HG02885 (cell line): ENCODE data around the gene DOCK4.

Experiments used
- ATAC-seq: cut with Tn5 transposase; IDR thresholded peaks from one replicate; pipeline ENCODE4 v1.9.1; 2021; ENCODE audit warnings: mild to moderate bottlenecking; ENCODE audit not compliant: unreplicated experiment, poor library complexity

The DOCK4 gene

GRCh38 chr7:112023282-112023681 lies 182.9 kb downstream of the DOCK4 start:
- no peak for ATAC-seq

GRCh38 chr7:112022128-112022527 lies 184.1 kb downstream of the DOCK4 start:
- ATAC-seq = no peak

GRCh38 chr7:112021379-112022044 lies 184.7 kb downstream of the DOCK4 start:
- ATAC-seq = no peak

DNA sequence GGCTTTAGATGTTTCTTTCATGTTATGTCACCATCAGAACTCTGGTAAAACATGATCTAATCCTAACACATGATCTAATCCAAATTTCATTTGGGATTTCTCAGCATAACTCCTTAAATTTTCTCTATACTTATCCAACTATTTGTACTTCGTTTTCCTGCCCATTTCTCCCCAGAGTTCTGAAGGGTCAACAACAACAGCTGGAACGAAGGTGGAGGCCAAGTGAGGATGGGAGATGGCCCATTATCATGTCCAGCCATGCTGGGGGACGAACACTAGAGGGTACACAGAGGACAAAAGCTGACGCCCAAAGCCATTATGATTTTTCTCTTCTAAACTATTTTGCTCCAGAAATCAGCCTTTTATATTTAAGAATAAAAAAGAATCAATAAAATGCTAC lies 185.4 kb downstream of the DOCK4 start:
- no peak for ATAC-seq

GRCh38 chr7:112019932-112020331 lies 186.3 kb downstream of the DOCK4 start:
- no peak for ATAC-seq

DNA sequence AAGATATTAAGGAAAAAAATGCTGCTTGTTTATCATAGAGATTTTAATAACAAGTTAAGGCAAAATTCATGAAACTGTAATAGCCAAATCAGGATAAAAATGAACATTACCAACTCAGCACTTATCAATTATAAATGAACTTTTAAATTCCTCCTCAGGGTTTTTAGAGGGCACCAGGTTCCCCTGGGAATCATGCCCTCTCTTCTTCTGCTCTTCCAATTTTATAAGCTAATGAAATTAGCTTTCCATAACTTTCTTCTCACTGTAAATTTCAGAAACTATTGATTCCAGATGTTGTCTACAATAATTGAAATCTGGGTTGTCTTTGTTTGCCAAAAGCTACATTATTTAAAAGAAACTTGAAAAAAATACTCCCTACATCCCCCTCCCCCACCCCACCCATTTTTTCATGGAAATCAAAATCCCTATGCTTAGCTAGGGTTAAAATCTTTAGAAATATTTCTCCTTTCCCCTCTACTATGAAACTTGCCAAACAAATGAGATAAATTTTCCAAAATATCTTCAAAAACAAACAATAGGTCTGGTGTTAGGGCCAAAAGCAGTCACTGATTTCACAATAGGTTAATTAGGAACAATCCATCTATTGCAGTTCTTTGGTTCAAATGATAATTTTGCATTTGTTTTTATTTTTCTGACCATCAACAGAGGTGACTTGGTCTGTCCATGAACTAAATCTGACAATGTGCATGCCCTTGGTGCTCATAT lies 187.7 kb downstream of the DOCK4 start:
- ATAC-seq = no peak

DNA sequence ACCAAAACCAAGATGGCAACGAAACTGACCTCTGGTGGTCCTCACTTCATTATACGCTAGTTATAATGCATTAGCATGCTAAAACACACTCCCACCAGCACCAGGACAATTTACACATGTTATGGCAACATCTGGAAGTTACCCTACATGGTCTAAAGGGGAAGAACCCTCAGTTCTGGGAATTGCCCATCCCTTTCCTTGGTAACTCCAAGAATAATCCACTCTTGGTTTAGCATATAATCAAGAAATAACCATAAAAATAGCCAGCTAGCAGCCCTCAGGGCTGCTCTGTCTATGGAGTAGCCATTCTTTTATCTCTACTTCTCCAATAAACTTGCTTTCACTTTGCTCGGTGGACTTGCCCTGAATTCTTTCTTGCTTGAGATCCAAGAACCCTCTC lies 191.1 kb downstream of the DOCK4 start:
- ATAC-seq = no peak

DNA sequence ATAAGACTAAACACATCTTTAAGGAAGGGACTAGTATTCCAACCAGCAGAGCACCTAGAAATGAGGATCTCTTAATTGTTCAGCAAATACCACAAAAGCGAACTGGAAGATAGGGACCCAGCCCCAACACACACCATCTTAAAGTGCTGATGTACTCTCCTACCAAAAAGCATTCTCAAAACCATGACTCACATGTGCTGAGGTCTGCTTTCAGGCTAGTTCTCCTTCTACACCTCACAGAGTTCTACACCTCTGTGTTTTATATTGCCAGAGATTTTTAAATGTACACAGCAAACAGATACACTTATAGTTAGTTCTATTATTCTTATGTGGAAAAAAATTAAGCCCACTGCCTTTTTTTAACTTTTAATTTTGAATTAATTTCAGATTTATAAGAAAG lies 191.9 kb downstream of the DOCK4 start:
- ATAC-seq = no peak

DNA sequence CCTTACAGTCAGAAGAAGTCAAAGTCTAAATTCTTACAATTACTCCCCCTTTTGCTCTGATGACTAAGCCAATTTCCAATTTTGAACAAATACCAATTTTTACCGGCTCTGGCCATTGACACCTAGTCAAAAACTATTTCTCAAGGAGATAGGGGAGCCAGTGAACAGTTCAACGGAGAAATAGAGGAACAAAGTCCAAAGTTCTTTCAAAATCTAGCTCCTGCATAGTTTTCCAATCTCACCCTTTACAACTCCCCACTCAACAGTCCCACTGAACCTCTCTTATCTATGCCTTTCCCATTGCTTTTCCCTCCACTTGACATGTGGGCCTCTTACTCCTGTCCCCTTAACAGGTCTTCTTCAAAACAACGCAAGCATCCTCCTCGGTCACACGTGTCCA lies 192.9 kb downstream of the DOCK4 start:
- no peak for ATAC-seq

DNA sequence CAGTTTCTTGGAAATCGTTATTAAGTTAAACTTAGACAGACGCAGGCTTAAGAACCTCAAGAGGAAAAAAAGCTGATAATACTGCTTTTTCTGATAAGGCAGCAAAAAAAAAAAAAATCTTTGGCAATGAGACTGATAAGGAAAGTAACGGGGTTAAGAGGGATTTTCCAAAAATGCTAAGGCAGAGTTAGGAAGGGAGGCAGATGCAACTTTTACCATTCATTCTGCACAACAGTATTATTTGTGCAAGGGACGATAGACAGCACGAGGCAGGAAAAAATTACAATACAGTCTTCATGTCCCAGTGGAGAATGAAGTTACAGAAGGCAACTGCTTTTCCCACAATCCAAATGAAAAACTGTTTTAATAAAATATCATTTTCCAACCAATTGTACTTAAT lies 194.0 kb downstream of the DOCK4 start:
- no peak for ATAC-seq

DNA sequence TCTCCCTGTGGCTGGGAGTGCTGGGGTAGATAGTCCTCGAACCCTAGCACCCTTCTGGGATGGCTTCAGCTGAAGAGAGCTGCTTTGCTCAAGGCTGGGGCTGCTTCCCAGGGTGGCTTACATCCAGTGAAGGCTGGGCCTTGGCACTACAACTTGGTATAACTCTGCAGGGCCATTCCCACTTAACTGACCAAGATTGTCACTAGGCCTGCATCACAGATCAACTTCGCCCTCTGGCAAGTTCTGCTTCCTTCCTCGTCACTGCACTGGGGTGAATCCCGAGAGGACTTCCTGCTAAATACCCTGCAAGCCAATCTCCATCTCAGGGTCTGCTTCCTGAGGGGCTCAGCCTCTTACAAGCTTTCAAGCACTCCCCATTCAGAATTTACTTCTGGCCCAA lies 195.2 kb downstream of the DOCK4 start:
- no peak for ATAC-seq

DNA sequence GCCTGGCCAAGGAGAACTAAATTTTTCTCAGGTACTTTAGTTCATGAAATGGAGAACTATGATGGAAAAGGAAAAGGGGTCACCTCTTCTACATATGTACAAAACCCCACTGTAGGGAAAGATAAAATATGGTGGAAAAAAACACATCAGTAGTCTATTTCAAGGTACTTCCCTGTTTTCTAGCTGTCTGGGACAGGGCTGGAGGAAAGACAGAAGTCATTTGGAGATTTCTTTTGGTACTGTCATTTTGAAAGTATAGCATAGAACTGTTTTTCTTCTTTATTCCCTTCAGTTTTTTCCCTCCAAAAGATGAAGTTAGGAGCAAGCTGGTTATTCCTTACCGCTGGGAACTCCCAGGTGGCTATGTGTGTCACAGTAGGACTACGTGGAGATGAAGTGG lies 196.1 kb downstream of the DOCK4 start:
- no peak for ATAC-seq

- peak; percentile 75 for ATAC-seq
Measured at GRCh38 chr7:112009081-112009480, 197.1 kb downstream of the DOCK4 start.

GRCh38 chr7:112007185-112007584 lies 199.0 kb downstream of the DOCK4 start:
- ATAC-seq = no peak

DNA sequence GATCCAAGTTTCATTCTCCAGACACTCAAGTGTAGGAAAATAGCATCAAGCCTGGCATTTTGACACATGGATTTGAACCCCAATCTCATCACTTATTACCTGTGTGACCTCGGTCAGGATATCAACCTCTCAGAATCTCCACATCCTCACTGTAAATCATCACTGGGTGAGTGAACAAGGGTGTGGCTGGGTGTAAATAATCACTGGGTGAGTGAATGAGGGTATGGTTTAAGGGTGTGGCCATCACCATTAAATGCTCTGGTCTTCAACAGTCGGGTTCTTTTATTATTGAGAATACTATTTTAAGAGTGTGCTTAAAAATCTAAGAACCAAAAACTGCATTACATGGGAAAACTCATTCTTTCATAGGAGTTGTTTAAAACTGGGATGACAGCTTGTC lies 200.1 kb downstream of the DOCK4 start:
- no peak for ATAC-seq

DNA sequence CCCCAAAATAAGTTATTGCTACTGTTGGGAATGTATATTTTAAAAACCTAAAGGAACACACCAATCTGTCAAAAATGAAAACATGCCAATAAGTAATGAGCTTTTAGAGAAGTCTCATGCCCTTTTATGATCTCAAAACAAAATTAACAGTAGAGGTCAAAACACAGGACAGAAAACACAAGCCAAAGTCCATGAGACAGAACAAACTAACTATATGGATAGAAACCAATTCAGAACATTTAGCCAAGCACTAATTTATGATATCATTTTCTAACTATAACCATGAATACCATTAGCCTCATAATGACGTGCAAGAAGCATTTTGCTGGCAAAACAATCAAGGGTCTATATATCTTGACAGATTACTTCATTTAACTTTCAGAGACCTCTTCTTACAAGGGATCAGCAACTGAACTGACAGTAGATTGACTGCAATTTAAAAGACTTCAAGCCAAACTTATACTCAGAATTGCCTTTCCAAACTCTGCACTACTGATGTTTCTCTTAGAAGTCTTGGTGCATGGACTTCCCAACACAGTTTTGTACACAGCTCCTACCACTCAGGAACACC lies 200.9 kb downstream of the DOCK4 start:
- no peak for ATAC-seq

GRCh38 chr7:112001091-112001826 lies 204.9 kb downstream of the DOCK4 start:
- ATAC-seq = no peak

- no peak for ATAC-seq
Measured at GRCh38 chr7:111998326-111998725, 207.9 kb downstream of the DOCK4 start.

GRCh38 chr7:111997546-111997945 lies 208.7 kb downstream of the DOCK4 start:
- no peak for ATAC-seq

DNA sequence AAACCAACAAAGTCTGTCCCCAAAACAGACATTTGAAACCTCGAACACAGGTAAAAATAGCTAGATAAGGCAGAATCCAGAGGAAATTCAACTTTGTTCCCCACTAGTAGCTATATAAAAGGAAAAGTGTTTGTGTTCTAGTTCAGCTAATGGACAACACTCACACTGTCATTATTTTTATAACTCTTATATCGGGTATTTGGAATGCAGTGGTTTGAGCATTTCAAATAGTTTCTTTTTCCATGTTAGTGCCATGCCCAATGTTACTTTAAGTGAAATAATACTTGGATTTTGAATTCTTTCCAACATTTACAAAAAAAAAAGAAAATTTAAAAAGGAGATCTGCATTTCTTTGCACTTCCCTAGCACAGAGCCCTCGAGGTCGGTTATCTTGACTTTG lies 213.6 kb downstream of the DOCK4 start:
- no peak for ATAC-seq

DNA sequence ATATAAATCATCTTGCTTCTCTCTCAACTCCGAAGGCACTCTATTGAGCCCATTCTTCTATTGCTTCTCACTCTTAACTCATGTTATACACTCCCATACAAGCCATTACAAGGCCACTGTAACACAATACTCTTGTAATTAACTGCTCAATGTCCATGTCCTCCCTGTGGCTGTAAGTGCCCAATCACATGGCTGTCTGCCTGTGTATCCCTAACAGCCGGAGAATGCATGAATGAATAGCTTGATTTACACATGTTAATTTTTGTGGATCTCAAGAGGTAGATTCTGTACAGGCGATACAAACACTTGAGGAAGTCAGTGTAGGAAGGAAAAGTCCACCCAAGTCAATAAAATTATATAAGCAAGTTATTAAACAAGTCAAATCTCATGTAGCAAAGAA lies 215.6 kb downstream of the DOCK4 start:
- ATAC-seq = no peak
